ENCODE data around the gene EHBP1.
"Not testable (repeated sequence)": the region's sequence is repeated elsewhere in the genome, so short reads cannot be mapped to it uniquely, and the experiment has no call there.

The EHBP1 gene

DNA sequence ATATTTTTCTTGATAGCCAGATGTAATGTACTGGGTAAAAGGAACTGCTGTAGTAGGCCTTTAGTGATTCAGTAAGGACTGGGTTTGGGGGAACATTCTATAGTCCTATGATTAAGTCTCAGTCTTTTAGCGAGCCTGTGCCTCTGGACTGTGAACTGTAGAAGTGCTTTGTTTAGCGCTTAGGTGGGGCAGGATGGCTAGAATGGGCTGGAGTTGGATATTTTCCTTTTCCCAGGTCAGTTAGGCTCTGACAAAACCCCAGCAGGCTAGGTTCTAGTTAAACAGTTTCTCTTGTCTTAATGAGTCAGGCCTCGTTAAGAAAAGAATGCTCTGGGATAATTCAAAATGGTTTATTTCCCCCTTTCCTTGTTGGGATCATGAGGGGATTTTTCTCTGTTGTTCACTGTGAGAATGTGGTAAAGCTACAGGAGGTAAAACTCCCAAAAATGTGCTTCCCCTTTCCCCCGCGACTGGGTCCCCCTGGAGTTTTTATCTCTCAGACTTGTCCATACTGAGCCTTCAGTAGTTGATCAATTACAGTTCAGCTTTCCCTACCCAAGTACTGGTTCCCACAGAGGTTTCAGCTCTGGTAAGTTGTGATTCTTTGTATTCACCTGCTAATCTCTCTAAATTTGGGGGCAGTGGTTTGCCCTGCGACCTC, 31.5 kb downstream of the EHBP1 start:
- no peak for DNase-seq (ENCODE audit: low read depth)

DNA sequence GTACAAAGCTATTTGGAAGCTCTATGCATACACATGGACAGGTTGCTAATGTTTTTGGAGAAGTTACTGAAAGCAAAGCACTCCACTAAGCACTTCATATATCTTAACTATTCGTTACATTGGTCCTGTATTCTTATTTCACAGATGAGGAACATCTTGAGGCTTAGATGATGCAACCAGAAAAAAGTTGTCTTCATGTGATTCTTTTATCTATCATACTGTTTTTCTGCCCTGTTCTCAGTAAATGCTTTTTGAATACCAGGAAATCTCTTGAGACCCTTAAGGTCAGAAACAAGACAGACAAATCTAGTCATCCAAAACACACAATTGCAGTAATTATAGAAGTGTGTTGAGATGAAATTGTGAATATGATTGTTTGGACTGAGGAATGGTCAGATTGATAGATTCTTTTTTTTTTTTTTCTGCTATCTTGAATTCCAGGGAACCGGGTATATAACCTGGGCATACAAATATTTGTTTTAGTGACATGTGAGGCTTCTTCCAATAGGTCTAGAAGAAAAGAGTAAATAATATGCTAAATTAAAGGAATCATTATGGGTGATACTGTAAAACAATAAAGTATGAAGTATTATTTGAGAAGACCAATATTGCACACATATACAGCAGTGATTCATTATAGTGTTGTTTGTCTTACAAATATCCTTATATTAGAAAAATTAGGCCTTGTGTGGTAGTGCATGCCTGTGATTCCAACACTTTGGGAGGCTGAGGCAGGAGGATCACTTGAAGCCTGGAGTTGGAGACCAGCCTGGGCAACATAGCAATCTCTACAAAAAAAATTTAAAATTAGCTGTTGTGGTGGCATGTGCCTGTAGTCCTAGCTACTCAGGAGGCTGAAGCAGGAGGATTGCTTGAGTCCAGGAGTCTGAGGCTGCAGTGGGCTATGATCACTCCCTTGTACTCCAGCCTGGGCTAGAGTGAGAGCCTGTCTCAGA, 33.7 kb downstream of the EHBP1 start:
- DNase-seq (ENCODE audit: low read depth), result no peak

DNA sequence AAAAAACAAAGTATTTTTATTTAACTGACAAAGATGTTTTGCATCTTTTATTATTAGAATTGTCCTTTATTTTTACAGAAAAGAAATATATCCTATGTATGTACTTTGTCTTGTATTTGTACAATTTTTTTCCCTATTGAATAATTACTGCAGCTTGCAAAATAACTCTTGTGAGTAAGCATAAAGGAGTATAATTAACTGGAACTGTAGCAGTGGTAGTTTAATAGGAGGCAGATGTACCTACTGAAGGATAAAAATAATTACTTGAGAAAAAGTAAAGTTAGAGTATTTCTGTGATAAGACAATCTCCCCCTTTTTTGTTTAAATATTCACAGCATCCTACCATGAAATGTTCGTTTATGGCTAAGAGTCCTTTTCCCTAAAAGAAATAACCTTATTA, 34.7 kb downstream of the EHBP1 start:
- DNase-seq (ENCODE audit: low read depth), result no peak

DNA sequence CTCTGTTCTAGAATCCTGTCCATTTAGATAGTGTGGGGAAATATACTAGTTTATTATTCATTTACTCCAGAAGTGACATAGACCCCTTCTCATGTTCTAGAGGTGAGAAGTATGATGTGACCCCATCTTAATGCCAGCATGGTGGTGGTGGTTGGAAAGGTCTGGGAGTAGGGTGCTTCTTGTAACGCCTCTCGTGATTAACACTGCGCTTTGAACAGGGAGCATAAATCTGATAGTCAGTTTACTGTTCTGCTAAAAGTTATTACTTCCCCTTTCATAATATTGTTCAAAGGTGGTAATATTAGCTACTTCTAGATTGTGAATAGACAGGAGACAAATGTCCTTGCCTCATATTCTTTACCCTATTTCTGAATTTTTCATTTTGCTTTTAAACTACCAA, 35.6 kb downstream of the EHBP1 start:
- DNase-seq (ENCODE audit: low read depth), result no peak

DNA sequence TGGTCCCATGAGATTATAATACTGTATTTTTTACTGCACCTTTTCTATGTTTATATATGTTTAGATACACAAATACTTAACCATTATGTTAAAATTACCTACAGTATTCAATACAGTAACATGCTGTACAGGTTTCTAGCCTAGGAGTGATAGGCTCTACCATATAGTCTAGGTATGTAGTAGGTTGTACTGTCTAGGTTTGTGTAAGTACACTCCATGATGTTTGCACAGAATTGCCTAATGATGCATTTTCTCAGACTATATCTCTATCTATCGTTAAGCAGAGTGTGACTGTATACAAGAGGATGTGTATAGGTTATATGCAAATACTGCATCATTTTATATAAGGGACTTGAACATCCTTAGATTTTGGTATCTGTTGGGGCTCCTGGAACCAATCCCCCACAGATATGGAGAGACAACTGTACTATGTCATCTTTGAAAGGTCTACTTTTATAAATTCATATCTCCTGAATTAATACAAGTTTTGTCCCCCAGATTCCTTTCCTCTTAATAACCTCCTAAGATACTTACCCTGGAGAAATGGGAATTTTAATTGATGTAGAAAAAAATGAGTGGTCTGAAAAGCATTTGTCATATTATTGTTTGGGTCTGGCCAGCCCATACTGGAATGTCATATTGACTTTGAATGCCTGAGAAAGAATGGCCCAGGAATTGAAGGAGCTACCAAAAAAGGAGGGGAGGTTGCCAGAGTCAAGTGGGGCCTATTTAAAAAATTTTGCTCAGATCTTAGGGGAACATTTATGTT, 36.6 kb downstream of the EHBP1 start:
- DNase-seq (ENCODE audit: low read depth), result no peak

DNA sequence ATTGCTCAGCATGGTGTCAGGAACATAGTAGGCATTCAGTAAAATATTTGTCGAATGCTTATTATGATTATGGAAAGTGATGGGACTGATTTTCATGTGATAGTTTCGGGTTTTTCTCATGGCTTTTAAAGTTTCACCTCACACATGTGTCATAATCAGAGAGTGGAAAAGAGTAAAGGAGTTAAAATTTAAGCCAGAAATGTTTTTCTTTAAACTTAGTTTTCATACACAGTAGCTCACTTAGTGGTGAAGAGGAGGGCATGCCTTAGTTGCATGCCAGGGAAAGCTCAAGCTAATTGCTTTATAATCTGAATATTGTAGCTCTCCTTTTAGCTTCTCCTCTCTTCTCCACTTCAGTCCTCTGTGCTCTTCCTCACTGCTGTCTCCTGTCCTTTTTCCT, 38.0 kb downstream of the EHBP1 start:
- no peak for DNase-seq (ENCODE audit: low read depth)

DNA sequence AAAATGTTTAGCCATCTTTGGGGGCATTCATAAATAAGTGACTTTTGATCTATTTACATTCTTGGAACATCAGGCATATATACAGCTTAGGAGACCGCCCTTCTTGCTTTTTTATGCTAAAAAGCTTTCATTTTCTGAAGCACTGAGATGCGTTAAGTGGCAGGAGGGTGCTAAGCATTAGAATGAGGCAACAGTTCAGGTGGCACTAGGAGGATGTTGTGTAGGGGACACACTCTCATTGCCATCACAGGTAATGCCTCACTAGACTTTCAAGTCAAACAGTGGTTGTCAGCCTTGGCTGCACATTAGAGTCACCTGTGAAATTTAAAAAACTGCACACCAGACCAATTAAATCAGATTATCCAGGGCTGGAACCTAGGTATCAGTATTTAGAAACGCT, 39.1 kb downstream of the EHBP1 start:
- no peak for DNase-seq (ENCODE audit: low read depth)

DNA sequence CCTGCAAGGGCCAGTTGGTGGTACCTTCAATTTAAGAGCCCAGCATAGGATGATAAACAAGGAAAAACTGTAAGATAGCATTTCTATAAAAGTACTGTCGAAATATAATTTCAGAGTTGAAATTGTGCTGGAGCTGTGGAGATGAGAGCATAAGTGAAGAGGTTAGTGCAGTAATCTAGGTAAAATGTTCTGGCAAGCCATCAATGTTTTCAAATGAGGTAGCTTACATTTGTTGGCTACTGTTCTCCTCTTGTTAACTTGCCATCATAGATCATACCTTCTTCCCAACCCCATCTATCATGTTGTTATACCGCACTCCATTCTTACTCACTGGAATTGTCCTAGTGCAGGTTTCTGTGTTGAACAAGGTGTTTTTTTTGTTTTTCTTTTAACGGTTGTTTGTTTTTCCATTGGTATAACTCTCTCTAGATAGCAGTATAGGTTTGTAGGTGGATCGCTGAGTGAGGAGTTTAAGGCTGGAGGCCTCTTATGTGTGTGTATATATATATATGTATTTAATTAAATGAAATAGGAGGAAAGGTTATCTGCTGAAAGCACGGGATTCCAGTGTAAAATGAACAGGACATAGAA, 40.5 kb downstream of the EHBP1 start:
- DNase-seq (ENCODE audit: low read depth), result no peak

DNA sequence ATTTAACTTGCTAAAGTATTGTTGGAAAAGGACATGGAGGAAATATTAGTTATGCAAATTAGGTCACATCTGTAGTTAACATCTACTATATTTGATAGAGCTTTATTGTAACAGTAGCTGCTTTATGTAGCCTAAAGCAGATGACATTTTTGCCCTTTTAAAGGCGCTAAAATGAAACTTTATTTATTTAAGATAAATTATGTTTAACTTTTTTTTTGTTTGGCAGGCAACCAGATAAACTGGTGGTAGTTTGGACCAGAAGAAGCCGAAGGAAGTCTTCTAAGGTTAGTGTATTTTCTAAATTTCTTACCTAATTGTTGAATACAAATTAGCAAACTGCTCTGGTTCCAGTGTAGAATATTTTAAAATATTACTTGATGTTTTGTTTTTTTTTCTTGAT, 41.7 kb downstream of the EHBP1 start:
- no peak for DNase-seq (ENCODE audit: low read depth)

DNA sequence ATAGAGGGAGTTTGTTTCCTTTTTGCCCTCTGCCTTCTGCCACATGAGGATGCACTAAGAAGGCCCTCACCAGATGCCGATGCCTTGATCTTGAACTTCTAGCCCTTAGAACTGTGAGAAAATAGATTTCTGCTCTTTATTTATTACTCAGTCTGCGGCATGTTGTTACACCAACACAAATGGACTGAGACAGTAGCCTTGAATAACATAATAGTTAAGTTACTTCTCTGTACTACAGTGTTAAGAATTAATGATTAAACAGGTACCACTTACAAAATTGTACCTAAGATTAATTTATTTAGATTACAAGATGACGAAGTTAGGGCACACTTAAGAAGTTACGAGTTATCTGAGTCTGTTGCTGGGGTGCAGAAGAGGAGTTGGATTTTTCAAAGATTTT, 42.4 kb downstream of the EHBP1 start:
- no peak for DNase-seq (ENCODE audit: low read depth)

DNA sequence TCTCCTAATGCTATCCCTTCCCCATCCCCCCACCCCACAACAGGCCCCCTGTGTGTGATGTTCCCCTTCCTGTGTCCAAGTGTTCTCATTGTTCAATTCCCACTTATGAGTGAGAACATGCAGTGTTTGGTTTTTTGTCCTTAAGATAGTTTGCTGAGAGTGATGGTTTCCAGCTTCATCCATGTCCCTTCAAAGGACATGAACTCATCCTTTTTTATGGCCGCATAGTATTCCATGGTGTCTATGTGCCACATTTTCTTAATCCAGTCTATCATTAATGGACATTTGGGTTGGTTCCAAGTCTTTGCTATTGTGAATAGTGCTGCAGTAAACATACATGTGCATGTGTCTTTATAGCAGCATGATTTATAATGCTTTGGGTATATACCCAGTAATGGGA, 43.6 kb downstream of the EHBP1 start:
- not testable (repeated sequence) for DNase-seq (ENCODE audit: low read depth)

DNA sequence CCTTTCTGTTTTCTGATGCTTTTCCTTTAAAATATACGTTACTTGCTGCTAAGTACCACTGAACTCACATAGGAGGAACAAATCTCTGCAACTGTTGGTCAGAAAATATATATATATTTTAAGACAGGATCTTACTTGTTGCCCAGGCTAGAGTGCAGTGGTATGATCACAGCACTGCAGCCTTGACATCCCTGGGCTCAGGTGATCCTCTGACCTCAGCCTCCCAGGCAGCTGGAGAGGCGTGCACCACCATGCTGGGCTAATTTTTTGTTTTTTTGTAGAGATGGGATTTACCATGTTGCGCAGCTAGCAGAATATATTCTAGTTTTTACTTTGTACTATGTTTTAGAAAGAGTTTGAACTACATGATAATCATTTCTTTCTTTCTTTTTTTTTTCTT, 51.5 kb downstream of the EHBP1 start:
- no peak for DNase-seq (ENCODE audit: low read depth)

DNA sequence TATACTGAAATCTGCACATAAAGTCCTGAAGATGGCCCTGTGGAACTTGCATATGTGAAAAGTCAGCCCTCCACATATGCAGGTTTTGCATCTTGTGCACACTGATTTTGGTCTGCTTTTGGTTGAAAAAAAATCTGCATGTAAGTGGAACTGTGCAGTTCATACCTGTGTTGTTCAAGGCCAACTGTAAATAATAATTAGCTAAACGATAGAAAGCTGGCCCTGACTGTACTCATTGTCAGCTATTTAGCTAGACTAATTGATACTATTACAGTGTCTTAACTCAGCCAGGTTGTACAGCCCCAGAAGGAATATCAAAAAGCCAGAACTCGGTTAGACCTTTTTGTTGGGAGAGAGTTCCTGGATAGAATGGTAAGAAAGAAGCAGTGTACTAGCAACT, 54.5 kb downstream of the EHBP1 start:
- DNase-seq (ENCODE audit: low read depth), result no peak

DNA sequence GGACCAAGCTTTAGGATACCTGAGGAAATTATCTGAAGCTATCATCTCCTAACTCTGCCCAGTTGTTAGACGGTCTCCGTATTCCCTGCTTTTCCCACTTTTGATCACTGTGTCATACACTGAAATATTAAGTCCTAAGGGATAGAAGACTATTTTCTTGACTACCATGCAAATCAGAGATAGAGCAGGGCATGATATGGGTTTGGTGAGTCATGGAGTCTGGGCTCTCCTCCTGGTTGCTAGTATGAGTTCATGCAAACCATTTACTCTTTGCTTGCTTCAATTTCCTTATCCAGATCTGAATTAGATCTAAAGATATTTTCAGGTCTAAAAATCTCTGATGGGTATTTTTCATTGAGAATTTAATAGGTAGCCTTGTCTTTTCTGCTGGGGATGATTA, 55.0 kb downstream of the EHBP1 start:
- no peak for DNase-seq (ENCODE audit: low read depth)

DNA sequence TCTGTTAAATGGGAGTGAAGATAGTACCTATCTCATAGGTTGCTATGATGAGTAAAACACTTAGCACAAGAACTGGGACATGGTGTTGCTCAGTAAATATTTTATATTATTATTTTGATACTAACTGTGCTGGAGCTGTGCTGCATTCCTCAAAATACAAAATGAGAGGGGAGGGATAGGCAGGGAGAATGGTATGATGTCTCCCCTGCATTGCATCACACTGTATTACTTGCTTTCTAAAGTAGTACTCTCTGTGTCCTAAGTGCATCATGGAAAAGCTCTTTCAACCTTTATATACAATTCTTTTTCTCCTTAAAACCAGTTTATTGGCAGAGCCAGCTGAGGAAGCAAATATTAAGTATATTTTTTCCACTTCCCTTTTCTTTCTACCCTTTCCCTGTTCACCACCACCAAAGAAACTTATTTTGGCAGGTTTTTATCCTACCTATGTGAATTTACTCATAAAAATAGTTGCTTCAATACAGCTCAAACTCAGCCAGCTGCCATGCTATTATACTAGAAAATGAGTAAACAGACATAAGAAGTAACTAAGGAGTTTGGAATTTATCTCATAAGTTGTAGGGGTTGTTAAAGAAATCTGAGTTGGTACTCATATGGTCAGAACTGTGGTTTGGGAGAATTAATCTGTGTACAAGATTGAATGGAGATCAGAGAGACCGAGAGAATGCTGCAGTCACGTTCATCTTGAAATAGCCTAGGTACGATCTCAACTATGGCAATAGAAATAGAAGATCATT, 60.3 kb downstream of the EHBP1 start:
- DNase-seq (ENCODE audit: low read depth), result no peak

DNA sequence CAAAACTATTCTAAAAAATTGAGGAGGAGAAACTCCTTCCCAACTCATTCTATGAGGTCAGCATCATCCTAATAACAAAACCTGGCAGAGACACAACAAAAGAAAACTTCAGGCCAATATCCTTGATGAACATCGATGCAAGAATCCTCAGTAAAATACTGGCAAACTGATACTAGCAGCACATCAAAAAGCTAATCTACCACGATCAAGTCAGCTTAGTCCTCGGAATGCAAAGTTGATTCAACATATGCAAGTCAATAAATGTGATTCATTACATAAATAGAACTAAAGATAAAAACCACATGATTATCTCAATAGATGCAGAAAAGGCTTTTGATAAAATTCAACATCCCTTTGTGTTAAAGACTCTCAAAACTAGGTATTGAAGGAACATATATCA, 63.1 kb downstream of the EHBP1 start:
- no peak for DNase-seq (ENCODE audit: low read depth)

DNA sequence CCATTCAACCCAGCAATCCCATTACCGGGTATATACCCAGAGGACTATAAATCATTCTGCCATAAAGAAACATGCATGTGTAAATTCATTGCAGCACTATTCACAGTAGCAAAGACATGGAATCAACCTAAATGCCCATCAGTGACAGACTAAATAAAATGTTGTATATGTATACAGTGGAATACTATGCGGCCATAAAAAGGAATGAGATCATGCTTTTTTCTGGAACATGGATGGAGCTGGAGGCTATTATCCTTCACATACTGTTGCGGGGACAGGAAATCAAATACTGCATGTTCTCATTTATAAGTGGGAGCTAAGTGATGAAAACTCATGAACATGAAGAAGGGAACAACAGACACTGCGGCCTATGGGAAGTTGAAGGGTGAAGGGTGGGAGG, 65.1 kb downstream of the EHBP1 start:
- DNase-seq (ENCODE audit: low read depth), result no peak

DNA sequence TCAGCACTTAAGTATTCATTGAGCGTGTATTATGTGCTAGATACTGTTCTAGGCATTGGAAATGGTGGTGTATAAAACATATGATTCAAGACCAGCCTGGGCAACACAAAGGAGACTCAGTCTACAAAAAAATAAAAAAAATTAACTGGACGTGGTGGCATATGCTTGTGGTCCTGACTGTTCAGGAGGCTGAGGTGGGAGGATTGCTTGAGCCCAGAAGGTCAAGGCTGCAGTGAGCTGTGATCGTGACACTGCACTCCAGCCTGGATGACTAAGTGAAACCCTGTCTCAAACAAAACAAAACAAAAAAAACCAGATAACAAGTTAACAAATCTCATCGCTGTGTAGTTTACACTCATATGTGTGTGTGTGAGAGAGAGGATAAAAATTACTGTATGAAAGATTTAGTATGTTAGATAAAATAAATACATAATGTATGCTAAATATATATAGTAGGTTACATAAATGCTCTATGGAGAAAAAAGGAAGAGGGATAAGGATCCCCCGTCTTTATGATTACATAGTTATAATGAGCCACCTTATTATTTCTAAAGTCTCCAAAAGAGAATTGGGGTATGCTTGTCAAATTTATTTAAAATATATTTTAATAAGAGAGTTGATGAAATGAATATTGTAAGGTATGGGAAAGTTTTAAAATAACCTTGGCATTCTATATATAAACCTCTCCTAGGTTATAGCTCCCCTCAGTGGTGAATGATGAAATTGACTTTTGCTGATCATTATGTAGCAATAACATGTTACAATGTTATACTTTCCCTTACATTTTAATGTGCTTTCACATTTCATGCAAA, 69.2 kb downstream of the EHBP1 start:
- no peak for DNase-seq (ENCODE audit: low read depth)

DNA sequence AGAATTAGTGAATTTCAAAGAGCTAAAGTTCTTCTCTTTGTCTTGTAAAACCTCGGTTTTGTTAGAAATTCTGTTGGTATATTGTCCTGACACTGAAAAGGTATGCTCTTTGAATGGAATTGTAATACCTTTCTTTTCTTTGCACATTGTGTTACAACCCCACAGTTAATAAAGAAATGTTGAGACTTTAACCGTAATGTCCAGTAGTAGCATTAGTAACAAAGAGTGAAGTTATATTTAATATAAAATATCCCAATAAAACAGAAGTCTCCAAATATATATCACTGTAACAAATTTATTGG, 69.8 kb downstream of the EHBP1 start:
- no peak for DNase-seq (ENCODE audit: low read depth)

DNA sequence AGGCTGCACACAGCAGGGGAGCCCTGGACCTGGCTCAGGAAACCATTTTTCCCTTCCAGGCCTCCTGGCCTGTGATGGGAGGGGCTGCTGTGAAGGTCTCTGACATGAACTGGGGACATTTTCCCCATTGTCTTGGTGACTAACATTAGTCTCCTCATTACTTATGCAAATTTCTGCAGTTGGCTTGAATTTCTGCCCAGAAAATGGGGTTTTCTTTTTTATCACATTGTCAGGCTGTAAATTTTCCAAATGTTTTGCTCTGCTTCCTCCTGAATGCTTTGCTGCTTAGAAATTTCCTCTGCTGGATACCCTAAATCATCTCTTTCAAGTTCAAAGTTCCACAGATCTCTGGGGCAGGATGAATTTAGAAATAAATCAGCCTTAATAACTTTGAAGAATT, 78.2 kb downstream of the EHBP1 start:
- DNase-seq (ENCODE audit: low read depth), result no peak

DNA sequence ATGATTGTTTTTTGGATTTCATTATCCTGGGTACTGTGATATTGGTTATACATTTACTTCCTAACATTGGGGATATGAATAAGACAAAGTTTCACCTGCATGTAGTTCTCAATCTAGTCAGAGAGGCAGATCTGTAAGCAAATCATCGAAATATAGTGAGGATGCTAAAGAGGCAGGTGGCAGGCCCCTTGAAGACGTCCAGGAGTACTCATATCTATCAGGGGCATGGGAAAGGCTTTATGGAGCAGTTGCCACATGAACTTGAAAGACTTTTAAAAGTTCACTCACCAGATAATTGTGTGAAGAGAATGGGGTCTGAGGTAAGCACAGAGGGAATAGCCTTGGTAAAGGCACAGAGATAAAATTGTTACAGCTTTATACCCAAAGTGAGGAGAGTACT, 78.8 kb downstream of the EHBP1 start:
- no peak for DNase-seq (ENCODE audit: low read depth)

Measured in T follicular helper cell (primary cell).